ENCODE data around the gene OR2T10.
"Not testable (repeated sequence)": the region's sequence is repeated elsewhere in the genome, so short reads cannot be mapped to it uniquely, and the experiment has no call there.

The OR2T10 gene

DNA sequence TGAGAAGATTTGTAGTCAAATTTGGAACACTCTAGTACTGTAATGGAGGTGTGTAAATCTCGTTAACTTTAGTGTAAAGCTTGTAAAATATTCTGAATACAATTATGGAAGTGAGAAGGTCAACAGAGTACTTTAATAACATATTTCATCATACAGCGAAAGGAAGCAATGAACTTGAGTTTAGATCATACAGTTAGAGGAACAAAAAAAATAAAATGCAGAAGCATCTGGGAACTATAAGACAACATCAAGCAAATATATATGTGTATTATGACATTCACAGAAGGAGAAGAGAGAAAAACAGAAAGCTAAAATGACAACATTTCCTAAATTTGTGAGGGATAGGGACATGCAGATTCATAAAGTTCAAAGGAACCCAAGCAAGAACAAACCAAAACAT, 28.5 kb downstream of the OR2T10 start:
- H3K79me2 ChIP-seq (ENCODE audit: control insufficient read depth, insufficient read depth, low read length, unreplicated experiment); H3K4me1 ChIP-seq (ENCODE audit: control insufficient read depth, insufficient read depth, low read length, unreplicated experiment); H3K36me3 ChIP-seq (ENCODE audit: insufficient read depth, low read length); H2AFZ ChIP-seq (ENCODE audit: low read length, unreplicated experiment); H3K4me3 ChIP-seq (ENCODE audit: low read depth, low read length); H3K27me3 ChIP-seq (ENCODE audit: insufficient read depth, low read length); H3K27ac ChIP-seq (ENCODE audit: low read depth, low read length): not testable (repeated sequence)

DNA sequence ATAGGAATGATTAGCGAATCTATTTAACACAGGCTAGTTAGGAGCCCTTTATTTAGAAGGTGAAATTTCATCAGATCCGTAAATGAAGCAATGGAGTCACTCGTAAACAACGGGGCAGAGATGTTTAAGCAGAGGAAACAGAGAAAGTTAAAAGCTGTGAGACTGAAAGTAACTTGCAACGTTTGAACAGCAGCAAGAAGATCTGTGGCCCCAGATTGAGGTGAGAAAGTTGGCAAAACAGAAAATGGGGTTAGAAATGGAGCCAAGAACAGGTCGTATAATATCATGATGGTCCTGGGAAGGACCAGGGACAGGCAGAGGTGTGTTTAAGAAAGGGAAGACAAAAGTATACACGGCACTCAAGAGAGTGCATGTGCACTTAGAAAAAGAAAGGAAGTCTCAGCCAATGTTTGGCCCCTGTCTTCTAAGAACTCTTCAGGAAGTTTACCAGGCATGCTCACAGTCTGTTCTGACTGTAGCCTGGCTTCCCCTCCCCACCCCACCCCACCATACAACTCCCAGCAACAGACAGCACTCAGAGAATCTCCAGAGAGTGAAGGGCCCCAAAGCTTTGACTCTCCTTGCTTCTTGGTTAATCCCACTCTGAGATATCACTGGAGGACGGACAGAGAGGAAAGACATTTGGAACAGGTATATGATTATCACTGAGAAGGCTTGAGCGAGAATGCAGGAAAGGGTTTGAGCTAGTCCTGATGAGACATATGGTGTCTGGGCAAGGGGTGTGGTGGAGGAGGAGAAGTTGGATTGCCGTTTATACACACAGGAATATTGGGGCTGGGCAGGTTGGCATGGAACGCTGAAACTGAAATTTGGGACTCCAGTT, 31.7 kb downstream of the OR2T10 start:
- H3K79me2 ChIP-seq (ENCODE audit: control insufficient read depth, insufficient read depth, low read length, unreplicated experiment); H3K27ac ChIP-seq (ENCODE audit: low read depth, low read length); H3K4me3 ChIP-seq (ENCODE audit: low read depth, low read length); H3K27me3 ChIP-seq (ENCODE audit: insufficient read depth, low read length); H3K36me3 ChIP-seq (ENCODE audit: insufficient read depth, low read length); H3K4me1 ChIP-seq (ENCODE audit: control insufficient read depth, insufficient read depth, low read length, unreplicated experiment); H2AFZ ChIP-seq (ENCODE audit: low read length, unreplicated experiment): not testable (repeated sequence)

GRCh38 chr1:248562672-248563071, 34.8 kb downstream of the OR2T10 start, which contains the start of gene OR2T29:
Gene OR2T29, minus strand, starts transcription at chr1:248562772. Its CDS starts 3,281 bp downstream, at chr1:248559491.
- not testable (repeated sequence) for H3K4me1 ChIP-seq (ENCODE audit: control insufficient read depth, insufficient read depth, low read length, unreplicated experiment); H3K27ac ChIP-seq (ENCODE audit: low read depth, low read length); H3K27me3 ChIP-seq (ENCODE audit: insufficient read depth, low read length)

DNA sequence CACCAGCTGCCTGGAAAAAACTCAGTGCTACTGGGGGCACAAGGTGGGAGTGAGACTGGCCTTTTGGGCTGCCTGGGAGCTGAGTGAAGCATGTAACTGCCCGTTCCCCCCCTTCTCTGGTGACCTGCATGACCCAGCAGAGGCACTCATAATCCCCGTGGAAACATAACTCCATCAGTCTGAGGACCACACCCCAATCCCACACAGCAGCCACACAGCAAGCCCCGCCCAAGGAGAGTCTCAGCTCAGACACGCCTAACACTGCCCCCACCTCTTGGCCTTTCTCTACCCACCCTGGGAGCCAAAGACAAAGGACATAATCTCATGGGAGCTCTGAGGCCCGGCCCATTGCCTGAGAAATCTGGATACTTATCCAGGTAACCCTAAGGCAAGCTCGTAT, 46.5 kb downstream of the OR2T10 start:
- not testable (repeated sequence) for H2AFZ ChIP-seq (ENCODE audit: low read length, unreplicated experiment); H3K79me2 ChIP-seq (ENCODE audit: control insufficient read depth, insufficient read depth, low read length, unreplicated experiment); H3K36me3 ChIP-seq (ENCODE audit: insufficient read depth, low read length); H3K27ac ChIP-seq (ENCODE audit: low read depth, low read length); H3K27me3 ChIP-seq (ENCODE audit: insufficient read depth, low read length); H3K4me3 ChIP-seq (ENCODE audit: low read depth, low read length); H3K4me1 ChIP-seq (ENCODE audit: control insufficient read depth, insufficient read depth, low read length, unreplicated experiment)

More at GRCh38 chr1:248562672-248563071, 34.8 kb downstream of the OR2T10 start, which contains the start of gene OR2T29:
- H3K79me2 ChIP-seq (ENCODE audit: control insufficient read depth, insufficient read depth, low read length, unreplicated experiment); H3K4me3 ChIP-seq (ENCODE audit: low read depth, low read length); H3K36me3 ChIP-seq (ENCODE audit: insufficient read depth, low read length); H2AFZ ChIP-seq (ENCODE audit: low read length, unreplicated experiment): not testable (repeated sequence)

- H3K27me3 ChIP-seq (ENCODE audit: insufficient read depth, low read length); H2AFZ ChIP-seq (ENCODE audit: low read length, unreplicated experiment); H3K27ac ChIP-seq (ENCODE audit: low read depth, low read length); H3K4me3 ChIP-seq (ENCODE audit: low read depth, low read length); H3K4me1 ChIP-seq (ENCODE audit: control insufficient read depth, insufficient read depth, low read length, unreplicated experiment); H3K79me2 ChIP-seq (ENCODE audit: control insufficient read depth, insufficient read depth, low read length, unreplicated experiment); H3K36me3 ChIP-seq (ENCODE audit: insufficient read depth, low read length): not testable (repeated sequence)
These were observed 50.1 kb downstream of the OR2T10 start for GRCh38 chr1:248547383-248547782.
